Thymus (tissue), 11 donors: ENCODE results near the gene RNF220. TPM values are rescaled to one million over a fixed set of nuclear protein-coding genes. Genes with fewer than 3 reads are reported as not detected.
"Not testable (repeated sequence)": the region's sequence is repeated elsewhere in the genome, so short reads cannot be mapped to it uniquely, and the experiment has no call there.

Experiments
- DNase-seq, 9 donors: peaks; one replicate each; pipeline ENCODE4 v3.0.0-alpha.2; 2013; ENCODE audit warnings: low spot score in 9 of 9, low read depth in 6 of 9, missing footprints in 1 of 9
- H3K27ac ChIP-seq, 2 donors: one replicate each; pipeline ENCODE4 v1.5.1; 2013; ENCODE audit warnings: control low read depth in 1 of 2, low read depth in 1 of 2, low read length in 1 of 2, mild to moderate bottlenecking in 1 of 2, moderate library complexity in 1 of 2
- H3K27me3 ChIP-seq, 2 donors: one replicate each; pipeline ENCODE4 v1.5.1; 2013; ENCODE audit warnings: low read length in 1 of 2; ENCODE audit not compliant: control insufficient read depth in 2 of 2, insufficient read depth in 1 of 2
- H3K36me3 ChIP-seq, 2 donors: one replicate each; pipeline ENCODE4 v1.5.1; 2013; ENCODE audit warnings: low read length in 1 of 2, mild to moderate bottlenecking in 1 of 2, moderate library complexity in 1 of 2; ENCODE audit not compliant: control insufficient read depth in 2 of 2, insufficient read depth in 2 of 2
- H3K4me1 ChIP-seq, 2 donors: one replicate each; pipeline ENCODE4 v1.5.1; 2013; ENCODE audit warnings: low read length in 2 of 2; ENCODE audit not compliant: control insufficient read depth in 2 of 2, insufficient read depth in 2 of 2
- H3K4me3 ChIP-seq, 2 donors: one replicate each; pipeline ENCODE4 v1.5.1; 2013; ENCODE audit warnings: low read length in 2 of 2, control low read depth in 1 of 2, mild to moderate bottlenecking in 1 of 2
- H3K9me3 ChIP-seq, 2 donors: one replicate each; pipeline ENCODE4 v1.5.1; 2013; ENCODE audit warnings: low read length in 1 of 2, mild to moderate bottlenecking in 1 of 2; ENCODE audit not compliant: control insufficient read depth in 2 of 2, insufficient read depth in 1 of 2
- WGBS: extraction: QIAGEN DNeasy Blood & Tissue Kit; methylation state at CpG from one replicate; pipeline ENCODE4 v1.1.7; 2013; 5-methylcytosine and 5-hydroxymethylcytosine counted together
- polyA plus RNA-seq: library from polyadenylated mRNA; stranded (reverse); fragments of 200-250 nt; gene quantifications from one replicate; pipeline ENCODE4 v1.2.3, GENCODE V29; 2013
- total RNA-seq: library from RNA; stranded (reverse); fragments of 120-200 nt; gene quantifications from one replicate; pipeline ENCODE4 v1.2.4, GENCODE V29; 2013
- donor health status: healthy.

The RNF220 gene
- total and polyA plus RNA-seq, 2 donors: 66.3 to 70.0 TPM

- H3K4me3 ChIP-seq: no peak overlapping the region
- peaks cover 0 to 3% of the 10 kb centered on the region in 2 donors for H3K36me3 ChIP-seq
- H3K27me3 ChIP-seq: no peaks in the 10 kb centered on the region
- no peak overlapping the region for H3K27ac ChIP-seq
- H3K4me1 ChIP-seq: peaks cover 0 to 22% of the 10 kb centered on the region in 2 donors
- WGBS: 69% methylated on average over 15 of the region's 15 CpGs
- no peaks in the 10 kb centered on the region for H3K9me3 ChIP-seq
- peak in 3 of 9 donors; percentile 28 to 65 (median 33) for DNase-seq
These were observed 257.0 kb downstream of the RNF220 start for GRCh38 chr1:44661781-44662682.

GRCh38 chr1:44662683-44663030, 257.6 kb downstream of the RNF220 start:
- H3K4me3 ChIP-seq: no peak overlapping the region
- no peak overlapping the region for H3K27ac ChIP-seq
- no peak for DNase-seq
- peaks cover 0 to 22% of the 10 kb centered on the region in 2 donors for H3K4me1 ChIP-seq
- peaks cover 0 to 3% of the 10 kb centered on the region in 2 donors for H3K36me3 ChIP-seq
- no peaks in the 10 kb centered on the region for H3K9me3 ChIP-seq
- H3K27me3 ChIP-seq: no peaks in the 10 kb centered on the region
- WGBS: 96% methylated on average over 5 of the region's 5 CpGs

GRCh38 chr1:44663417-44663816, 258.4 kb downstream of the RNF220 start:
- WGBS: 100% methylated on average over 5 of the region's 5 CpGs
- Histone ChIP-seq H3K9me3 (no peaks in the 10 kb centered on the region), H3K4me3 (no peak overlapping the region), H3K27ac (no peak overlapping the region), H3K27me3 (no peaks in the 10 kb centered on the region), H3K4me1 (peaks cover 0 to 22% of the 10 kb centered on the region in 2 donors), H3K36me3 (peaks cover 0 to 3% of the 10 kb centered on the region in 2 donors)
- no peak for DNase-seq

GRCh38 chr1:44664730-44665370, 259.8 kb downstream of the RNF220 start:
- 74% methylated on average over 12 of the region's 12 CpGs for WGBS
- no peak overlapping the region for H3K4me3 ChIP-seq

DNA sequence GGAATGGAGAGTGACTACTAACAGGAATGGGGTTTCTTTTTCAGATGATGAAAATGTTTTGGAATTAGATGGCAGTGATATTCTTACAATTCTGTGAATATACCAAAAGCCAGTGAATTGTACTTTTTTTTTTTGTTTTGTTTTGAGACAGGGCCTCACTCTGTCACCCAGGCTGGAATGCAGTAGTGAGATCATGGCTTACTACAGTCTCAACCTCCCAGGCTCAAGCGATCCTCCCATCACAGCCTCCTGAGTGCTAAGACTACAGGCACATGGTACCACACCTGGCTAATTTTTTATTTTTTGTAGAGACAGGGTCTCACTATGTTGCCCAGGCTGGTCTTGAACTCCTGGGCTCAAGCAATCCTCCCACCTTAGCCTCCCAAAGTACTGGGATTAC, 261.7 kb downstream of the RNF220 start:
- WGBS: 99% methylated on average over 1 of the region's 1 CpG
- H3K27ac ChIP-seq, DNase-seq, H3K9me3 ChIP-seq, H3K36me3 ChIP-seq, H3K4me3 ChIP-seq, H3K27me3 ChIP-seq: not testable (repeated sequence)
- peaks cover 0 to 16% of the 10 kb centered on the region in 2 donors for H3K4me1 ChIP-seq

More at GRCh38 chr1:44664730-44665370, 259.8 kb downstream of the RNF220 start:
- Histone ChIP-seq H3K9me3 (no peaks in the 10 kb centered on the region), H3K4me1 (peaks cover 0 to 22% of the 10 kb centered on the region in 2 donors), H3K36me3 (peaks cover 0 to 1% of the 10 kb centered on the region in 2 donors), H3K27ac (no peak overlapping the region), H3K27me3 (no peaks in the 10 kb centered on the region)
- no peak for DNase-seq

DNA sequence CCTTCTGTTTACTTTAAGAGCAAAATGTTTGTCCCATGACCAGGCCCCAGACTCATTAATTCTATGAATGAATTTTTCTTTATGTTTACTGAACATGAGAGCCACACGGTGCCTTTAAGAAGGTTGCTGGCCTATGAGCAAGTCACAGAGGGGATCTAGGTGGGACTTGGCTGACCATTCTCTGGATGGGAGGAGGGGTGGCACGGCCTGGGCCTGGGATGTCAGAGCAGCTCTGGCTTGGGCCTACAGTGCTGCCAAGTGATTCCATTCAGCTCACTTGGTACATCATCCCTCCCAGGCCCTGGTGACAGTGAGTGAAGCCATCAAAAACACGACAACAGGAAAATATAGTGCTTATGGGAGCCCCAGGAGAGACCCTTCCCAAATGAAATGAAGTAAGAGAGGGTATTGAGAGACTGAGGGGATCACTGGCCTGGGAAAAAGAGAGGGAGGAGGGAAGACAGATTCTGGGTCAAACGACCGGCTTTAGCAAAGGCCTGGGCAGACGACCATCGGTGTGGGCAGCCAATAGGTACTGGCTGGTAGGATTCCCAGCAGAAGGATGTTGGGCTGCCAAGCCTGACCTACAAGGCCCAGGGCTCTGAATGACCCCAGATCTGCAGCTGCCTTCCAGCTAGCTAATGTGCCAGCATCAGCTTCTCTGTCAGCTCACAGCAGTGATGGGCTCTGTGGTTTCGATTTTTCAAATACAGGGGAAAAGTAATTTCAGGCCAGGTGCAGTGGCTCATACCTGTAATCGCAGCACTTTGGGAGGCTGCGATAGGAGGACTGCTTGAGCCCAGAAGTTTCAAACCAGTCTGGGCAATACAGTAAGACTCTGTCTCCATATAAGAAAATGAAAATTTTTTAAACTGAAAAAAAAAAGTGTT, 265.9 kb downstream of the RNF220 start:
- no peaks in the 10 kb centered on the region for H3K36me3 ChIP-seq
- H3K27ac ChIP-seq: no peak overlapping the region
- no peak for DNase-seq
- H3K4me1 ChIP-seq: peaks cover 11 to 28% of the 10 kb centered on the region in 2 donors
- WGBS: 97% methylated on average over 10 of the region's 10 CpGs
- H3K27me3 ChIP-seq: no peaks in the 10 kb centered on the region
- H3K4me3 ChIP-seq: no peak overlapping the region
- H3K9me3 ChIP-seq: no peaks in the 10 kb centered on the region

DNA sequence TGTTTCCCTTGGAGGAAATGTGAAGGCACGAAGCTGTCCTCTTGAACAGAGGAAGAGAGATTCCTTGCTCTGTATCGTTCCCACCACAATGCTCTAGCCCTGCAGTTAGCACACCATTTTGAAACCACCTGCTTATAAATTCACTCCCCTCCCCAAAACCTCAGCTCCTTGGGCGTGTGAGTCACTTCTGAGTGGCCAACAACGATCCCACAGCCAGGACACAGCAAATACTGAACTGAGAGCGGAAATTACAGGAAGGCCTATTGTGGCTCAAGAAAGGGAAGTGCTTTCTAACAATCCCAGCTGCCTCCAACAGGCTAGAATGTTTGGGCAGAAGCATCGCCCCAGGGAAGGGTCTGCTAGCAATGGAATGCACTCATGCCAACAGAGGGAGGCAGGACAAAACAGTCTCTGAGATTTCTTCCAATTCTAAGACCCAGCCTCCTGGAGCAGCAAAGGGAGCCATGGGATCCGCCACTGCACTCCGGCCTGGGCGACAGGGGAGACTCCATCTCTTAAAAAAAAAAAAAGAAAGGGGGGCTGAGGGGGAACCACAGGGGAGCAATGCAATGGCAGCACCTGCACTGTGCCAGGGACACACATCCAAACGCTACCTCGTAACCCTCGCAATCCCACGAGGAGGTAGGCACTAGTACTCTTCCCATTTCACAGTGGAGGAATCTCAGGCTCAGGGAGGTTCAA, 267.4 kb downstream of the RNF220 start:
- Histone ChIP-seq H3K36me3 (no peaks in the 10 kb centered on the region), H3K9me3 (no peaks in the 10 kb centered on the region), H3K27me3 (no peaks in the 10 kb centered on the region), H3K4me1 (peaks cover 11 to 32% of the 10 kb centered on the region in 2 donors), H3K27ac (peak overlapping the region; percentile 25 to 70), H3K4me3 (no peak overlapping the region)
- DNase-seq: peak in 2 of 9 donors; percentile 16 to 53
- WGBS: 45% methylated on average over 13 of the region's 13 CpGs

GRCh38 chr1:44672961-44673674, 268.1 kb downstream of the RNF220 start:
- no peaks in the 10 kb centered on the region for H3K9me3 ChIP-seq
- peak overlapping the region in 1 of 2 donors; percentile 8 for H3K27ac ChIP-seq
- H3K4me1 ChIP-seq: peaks cover 11 to 32% of the 10 kb centered on the region in 2 donors
- H3K27me3 ChIP-seq: no peaks in the 10 kb centered on the region
- peak overlapping the region; percentile 72 to 78 for H3K4me3 ChIP-seq
- H3K36me3 ChIP-seq: no peaks in the 10 kb centered on the region
- 90% methylated on average over 14 of the region's 14 CpGs for WGBS
- DNase-seq: no peak
